GM21423 (cell line): ENCODE results near the gene MOSPD3.

Experiments
- ATAC-seq: cut with Tn5 transposase; IDR thresholded peaks from one replicate; pipeline ENCODE4 v1.9.1; 2021; ENCODE audit warnings: mild to moderate bottlenecking, moderate library complexity; ENCODE audit not compliant: unreplicated experiment

MOSPD3 gene

GRCh38 chr7:100575206-100575631 is 37.1 kb upstream of the MOSPD3 start:
- ATAC-seq = no peak

- ATAC-seq = no peak
Measured at GRCh38 chr7:100575746-100576383, 36.5 kb upstream of the MOSPD3 start.

GRCh38 chr7:100576384-100576993 is 35.9 kb upstream of the MOSPD3 start:
- no peak for ATAC-seq

GRCh38 chr7:100577103-100577502 is 35.2 kb upstream of the MOSPD3 start:
- no peak for ATAC-seq

GRCh38 chr7:100577507-100577906 is 34.8 kb upstream of the MOSPD3 start:
- ATAC-seq = no peak

GRCh38 chr7:100578246-100579183 is 33.8 kb upstream of the MOSPD3 start:
- no peak for ATAC-seq

GRCh38 chr7:100580466-100581283 is 31.7 kb upstream of the MOSPD3 start:
- no peak for ATAC-seq

- ATAC-seq = no peak
Measured at GRCh38 chr7:100582041-100582579, 30.2 kb upstream of the MOSPD3 start.

- ATAC-seq = no peak
Measured at GRCh38 chr7:100582650-100583049, 29.7 kb upstream of the MOSPD3 start.

GRCh38 chr7:100583132-100584053 is 28.9 kb upstream of the MOSPD3 start:
- no peak for ATAC-seq

GRCh38 chr7:100584054-100584682 is 28.2 kb upstream of the MOSPD3 start:
- no peak for ATAC-seq

- no peak for ATAC-seq
Measured at GRCh38 chr7:100584683-100585510, 27.4 kb upstream of the MOSPD3 start.

- ATAC-seq = peak; percentile 29
Measured at GRCh38 chr7:100585511-100586265, 26.7 kb upstream of the MOSPD3 start, which contains the start of gene LRCH4. LRCH4 (minus strand) TSS chr7:100586129; CDS start chr7:100586100, 29 bp downstream.

GRCh38 chr7:100586266-100587025 is 25.9 kb upstream of the MOSPD3 start, which contains the start of gene FBXO24:
FBXO24 (plus strand) TSS chr7:100586328; CDS start chr7:100586626, 298 bp downstream.
- peak; percentile 77 for ATAC-seq

GRCh38 chr7:100588438-100588837 is 23.9 kb upstream of the MOSPD3 start:
- no peak for ATAC-seq

GRCh38 chr7:100589341-100589947 is 22.9 kb upstream of the MOSPD3 start:
- ATAC-seq = no peak
